ENCODE results near the gene KCTD1.

The KCTD1 gene

DNA sequence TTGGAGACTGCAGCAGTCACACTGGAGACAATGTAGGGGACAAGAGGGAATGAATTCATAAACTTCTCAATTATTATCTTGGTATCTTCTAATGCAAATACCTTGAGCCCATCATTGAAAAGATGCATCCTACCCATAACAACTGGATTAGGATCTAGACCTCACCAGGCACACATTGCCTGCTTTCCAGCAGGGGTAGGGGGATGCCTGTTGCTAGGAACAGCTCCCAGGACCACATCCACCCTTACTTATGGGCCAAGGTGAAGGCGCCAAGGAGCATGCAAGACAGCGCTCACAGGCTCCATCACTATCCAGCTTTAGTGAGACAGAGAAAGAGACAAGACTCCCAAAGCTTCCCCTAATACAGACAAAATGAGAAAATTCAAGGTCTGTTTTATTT, 24.4 kb downstream of the KCTD1 start:
- DNase-seq (ENCODE audit: low read depth): no peak

GRCh38 chr18:26521617-26522016, 26.7 kb downstream of the KCTD1 start:
- no peak for DNase-seq (ENCODE audit: low read depth)

DNA sequence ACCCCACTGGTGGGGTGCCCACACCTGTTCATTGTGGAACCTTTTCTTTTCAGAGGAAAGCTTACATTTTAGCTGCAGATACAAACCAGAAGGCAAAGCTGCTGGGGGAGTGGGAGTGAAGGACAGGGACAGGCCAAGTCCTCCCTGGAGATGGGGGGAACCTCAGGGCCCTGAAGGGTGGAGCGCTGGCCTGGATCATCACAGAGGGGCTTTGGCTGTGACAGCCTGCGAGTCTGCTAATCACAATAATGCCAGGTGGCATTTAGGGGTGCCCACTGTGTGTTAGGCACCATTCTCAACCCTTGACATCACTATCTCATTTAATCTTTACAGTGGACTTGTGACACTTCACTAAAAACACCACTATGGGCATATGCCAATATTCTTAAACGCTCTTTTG, 27.4 kb downstream of the KCTD1 start:
- DNase-seq (ENCODE audit: low read depth): no peak

DNA sequence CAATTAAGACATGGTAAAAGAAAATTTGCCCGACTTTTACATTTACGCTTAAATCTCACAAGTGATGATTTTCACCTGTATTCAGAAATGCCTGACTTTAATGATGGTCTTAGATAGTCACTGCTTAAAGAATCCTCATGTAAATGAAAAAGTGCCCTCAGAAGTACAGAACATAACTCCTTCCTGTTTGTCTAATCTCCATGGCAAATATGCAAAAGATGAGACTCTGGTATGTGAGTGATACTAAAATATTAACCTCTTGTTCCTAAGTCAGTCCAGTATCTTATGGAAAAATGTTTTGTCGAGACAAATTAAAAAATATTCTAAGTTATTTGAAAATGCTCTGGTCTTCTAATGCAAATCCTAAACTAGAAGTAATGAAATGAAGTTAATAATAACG, 29.2 kb downstream of the KCTD1 start:
- no peak for DNase-seq (ENCODE audit: low read depth)

GRCh38 chr18:26516964-26517363, 31.4 kb downstream of the KCTD1 start:
- no peak for DNase-seq (ENCODE audit: low read depth)

- DNase-seq (ENCODE audit: low read depth): no peak
These were observed 32.5 kb downstream of the KCTD1 start for GRCh38 chr18:26515643-26516487.

- no peak for DNase-seq (ENCODE audit: low read depth)
These were observed 36.8 kb downstream of the KCTD1 start for GRCh38 chr18:26511339-26512071.

DNA sequence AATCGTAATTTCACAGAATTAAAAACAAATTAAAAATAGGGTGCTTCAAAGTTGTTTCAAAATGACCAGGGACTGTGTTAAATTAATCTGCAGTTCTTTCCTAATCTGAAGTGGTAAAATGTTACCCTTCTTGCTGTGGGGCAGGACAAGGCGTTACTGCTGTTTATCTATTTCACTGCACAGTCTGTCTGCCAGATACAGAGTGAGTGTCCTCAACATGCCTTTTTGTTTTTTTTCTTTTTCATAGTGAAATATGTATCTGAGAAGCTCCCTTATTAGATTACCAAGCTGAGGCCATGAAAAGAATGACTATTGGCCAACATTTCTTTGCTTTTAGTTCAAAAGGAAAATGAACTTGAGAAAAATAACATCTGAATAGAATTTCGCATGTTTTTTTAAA, 38.0 kb downstream of the KCTD1 start:
- no peak for DNase-seq (ENCODE audit: low read depth)

DNA sequence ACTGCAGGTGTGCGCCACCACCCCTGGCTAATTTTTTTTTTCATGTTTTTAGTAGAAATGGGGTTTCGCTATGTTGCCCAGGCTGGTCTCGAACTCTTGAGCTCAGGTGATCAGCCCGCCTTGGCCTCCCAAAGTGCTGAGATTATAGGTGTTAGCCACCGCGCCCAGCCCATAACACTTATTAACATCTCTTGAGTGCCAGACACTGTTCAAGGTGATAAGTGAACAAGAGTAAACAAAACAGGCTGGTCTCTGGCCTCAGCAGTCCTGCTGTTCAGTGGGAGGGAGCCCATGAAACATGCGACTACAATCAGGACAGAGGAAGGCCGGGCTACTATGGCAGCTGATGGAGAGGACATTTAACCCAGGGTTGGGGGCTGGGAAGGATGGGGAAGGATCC, 42.3 kb downstream of the KCTD1 start:
- no peak for DNase-seq (ENCODE audit: low read depth)

- no peak for DNase-seq (ENCODE audit: low read depth)
These were observed 43.5 kb downstream of the KCTD1 start for GRCh38 chr18:26504831-26505230.

DNA sequence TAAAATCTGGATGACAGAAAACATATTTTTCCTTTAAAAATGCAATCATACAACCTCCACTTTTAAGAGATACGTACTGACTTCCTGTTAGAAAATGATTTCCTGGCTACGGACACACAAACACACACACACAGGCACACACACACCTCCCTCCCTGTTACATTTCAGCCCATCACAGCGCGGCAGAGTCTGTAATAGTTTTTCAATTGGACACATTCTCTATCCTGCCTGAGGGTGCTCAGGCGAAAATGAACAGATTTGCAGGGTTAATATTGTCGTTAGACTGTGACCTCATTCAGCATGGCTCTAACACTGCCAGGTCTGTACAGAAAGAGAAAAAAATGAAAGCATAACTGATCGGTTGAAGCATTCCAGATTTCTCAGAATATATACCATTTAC, 45.0 kb downstream of the KCTD1 start:
- no peak for DNase-seq (ENCODE audit: low read depth)

GRCh38 chr18:26502823-26503222, 45.5 kb downstream of the KCTD1 start:
- no peak for DNase-seq (ENCODE audit: low read depth)

DNA sequence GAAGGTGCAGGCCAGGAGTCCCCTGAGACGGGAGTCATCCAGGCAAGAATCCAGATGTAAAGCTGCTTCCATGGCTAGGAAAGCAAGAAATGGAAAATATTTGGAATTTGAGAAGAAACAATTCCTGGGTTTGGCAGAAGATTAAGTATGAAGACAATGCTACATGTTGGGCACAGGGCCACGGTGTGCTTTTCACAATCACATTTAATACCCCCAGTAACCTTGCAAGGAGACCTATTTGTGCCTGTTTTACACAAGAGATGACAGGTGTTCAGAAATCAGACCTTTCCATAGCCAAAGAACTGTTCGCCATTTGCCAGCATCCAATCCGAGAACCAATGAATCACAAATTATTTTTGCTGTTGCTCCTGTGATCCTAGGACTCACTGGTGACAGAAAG, 50.5 kb downstream of the KCTD1 start:
- no peak for DNase-seq (ENCODE audit: low read depth)

GRCh38 chr18:26496528-26496927, 51.8 kb downstream of the KCTD1 start:
- no peak for DNase-seq (ENCODE audit: low read depth)

- no peak for DNase-seq (ENCODE audit: low read depth)
These were observed 53.1 kb downstream of the KCTD1 start for GRCh38 chr18:26495287-26495686.

GRCh38 chr18:26493021-26493420, 55.3 kb downstream of the KCTD1 start:
- no peak for DNase-seq (ENCODE audit: low read depth)

- no peak for DNase-seq (ENCODE audit: low read depth)
These were observed 57.0 kb downstream of the KCTD1 start for GRCh38 chr18:26491194-26491816.

DNA sequence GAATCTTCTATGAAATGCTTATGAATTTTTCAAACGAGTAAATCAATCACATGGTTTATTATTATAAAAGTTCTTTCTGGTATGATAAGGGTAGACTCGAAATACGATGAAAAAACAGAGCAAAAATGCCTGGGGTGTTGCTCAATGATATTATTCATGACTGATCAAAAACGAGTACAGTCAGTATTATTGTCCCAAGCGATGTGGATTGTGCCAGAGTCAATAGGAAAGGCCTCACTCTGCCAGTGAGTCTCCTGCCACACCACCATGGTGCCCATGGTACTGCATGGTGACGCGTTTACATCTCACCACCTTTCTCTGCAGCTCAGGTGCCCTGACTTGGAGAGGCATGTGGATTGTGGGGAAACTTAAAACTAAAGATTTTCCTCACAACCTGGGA, 58.5 kb downstream of the KCTD1 start:
- DNase-seq (ENCODE audit: low read depth): no peak

GRCh38 chr18:26489191-26489590, 59.2 kb downstream of the KCTD1 start:
- DNase-seq (ENCODE audit: low read depth): no peak

- DNase-seq (ENCODE audit: low read depth): no peak
These were observed 59.8 kb downstream of the KCTD1 start for GRCh38 chr18:26488417-26489009.

GRCh38 chr18:26487437-26487836, 60.9 kb downstream of the KCTD1 start:
- DNase-seq (ENCODE audit: low read depth): no peak

GRCh38 chr18:26483633-26484032, 64.7 kb downstream of the KCTD1 start:
- DNase-seq (ENCODE audit: low read depth): no peak

- no peak for DNase-seq (ENCODE audit: low read depth)
These were observed 65.8 kb downstream of the KCTD1 start for GRCh38 chr18:26482569-26482968.

Data from stromal cell of bone marrow (primary cell).